ENCODE results near the gene PES1.
"Not testable (repeated sequence)": the region's sequence is repeated elsewhere in the genome, so short reads cannot be mapped to it uniquely, and the experiment has no call there.

The PES1 gene

GRCh38 chr22:30574095-30574981 lies 17.4 kb downstream of the PES1 start, which contains the start of gene GAL3ST1:
TSS of gene GAL3ST1 (minus strand) at chr22:30574665. CDS start at chr22:30557392, 17,273 bp downstream.
- TF ChIP-seq, protein P1, sequence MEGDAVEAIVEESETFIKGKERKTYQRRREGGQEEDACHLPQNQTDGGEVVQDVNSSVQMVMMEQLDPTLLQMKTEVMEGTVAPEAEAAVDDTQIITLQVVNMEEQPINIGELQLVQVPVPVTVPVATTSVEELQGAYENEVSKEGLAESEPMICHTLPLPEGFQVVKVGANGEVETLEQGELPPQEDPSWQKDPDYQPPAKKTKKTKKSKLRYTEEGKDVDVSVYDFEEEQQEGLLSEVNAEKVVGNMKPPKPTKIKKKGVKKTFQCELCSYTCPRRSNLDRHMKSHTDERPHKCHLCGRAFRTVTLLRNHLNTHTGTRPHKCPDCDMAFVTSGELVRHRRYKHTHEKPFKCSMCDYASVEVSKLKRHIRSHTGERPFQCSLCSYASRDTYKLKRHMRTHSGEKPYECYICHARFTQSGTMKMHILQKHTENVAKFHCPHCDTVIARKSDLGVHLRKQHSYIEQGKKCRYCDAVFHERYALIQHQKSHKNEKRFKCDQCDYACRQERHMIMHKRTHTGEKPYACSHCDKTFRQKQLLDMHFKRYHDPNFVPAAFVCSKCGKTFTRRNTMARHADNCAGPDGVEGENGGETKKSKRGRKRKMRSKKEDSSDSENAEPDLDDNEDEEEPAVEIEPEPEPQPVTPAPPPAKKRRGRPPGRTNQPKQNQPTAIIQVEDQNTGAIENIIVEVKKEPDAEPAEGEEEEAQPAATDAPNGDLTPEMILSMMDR (IDR thresholded peaks at IDR 0.05; ENCODE audit: extremely low read depth, missing control alignments) = no peak
- peak; percentile 43 for DNase-seq (ENCODE audit: low spot score)

- no peak for DNase-seq (ENCODE audit: low spot score)
- TF ChIP-seq, protein P1 (IDR thresholded peaks at IDR 0.05; ENCODE audit: extremely low read depth, missing control alignments) = no peak
These were observed 18.1 kb downstream of the PES1 start for GRCh38 chr22:30573594-30574094.

GRCh38 chr22:30572840-30573593 lies 18.7 kb downstream of the PES1 start:
- TF ChIP-seq, protein P1 (IDR thresholded peaks at IDR 0.05; ENCODE audit: extremely low read depth, missing control alignments) = no peak
- DNase-seq (ENCODE audit: low spot score) = no peak

GRCh38 chr22:30572210-30572609 lies 19.5 kb downstream of the PES1 start:
- TF ChIP-seq, protein P1 (IDR thresholded peaks at IDR 0.05; ENCODE audit: extremely low read depth, missing control alignments) = no peak
- no peak for DNase-seq (ENCODE audit: low spot score)

- DNase-seq (ENCODE audit: low spot score) = no peak
- TF ChIP-seq, protein P1 (IDR thresholded peaks at IDR 0.05; ENCODE audit: extremely low read depth, missing control alignments) = no peak
These were observed 22.0 kb downstream of the PES1 start for GRCh38 chr22:30569674-30570202.

DNA sequence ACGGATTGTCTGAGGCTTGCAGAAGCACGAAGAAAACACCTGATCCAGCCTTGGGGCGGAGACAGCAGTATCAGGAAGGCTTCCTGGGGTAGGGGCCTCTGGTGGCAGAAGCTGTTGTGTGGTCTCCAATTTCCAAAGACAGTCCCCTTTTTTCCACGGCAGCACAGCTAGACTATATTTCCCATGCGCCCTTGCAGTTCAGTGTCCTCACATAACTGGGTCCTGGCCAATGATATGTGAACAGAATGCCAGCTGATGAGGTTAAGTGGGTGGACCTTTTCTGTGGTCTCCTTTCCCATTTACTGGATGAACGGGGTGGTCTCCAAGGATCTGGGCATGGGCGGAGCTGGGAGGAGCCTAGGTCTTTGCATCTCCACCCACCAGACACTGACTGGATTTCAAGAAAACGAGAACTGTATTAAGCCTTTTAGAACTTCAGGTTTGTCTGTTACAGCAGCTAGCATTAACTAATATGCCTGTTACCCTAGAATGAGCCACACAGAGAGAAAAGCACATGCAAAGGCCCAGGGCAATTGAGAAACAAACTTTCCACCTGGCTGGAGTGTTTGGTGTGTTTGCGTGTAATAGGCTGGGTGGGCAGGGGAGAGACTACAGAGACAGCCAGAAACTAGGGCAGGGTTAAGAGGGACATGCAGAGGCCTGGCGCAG lies 23.4 kb downstream of the PES1 start:
- TF ChIP-seq, protein P1 (IDR thresholded peaks at IDR 0.05; ENCODE audit: extremely low read depth, missing control alignments) = no peak
- DNase-seq (ENCODE audit: low spot score) = no peak

- not testable (repeated sequence) for DNase-seq (ENCODE audit: low spot score)
These were observed 24.4 kb downstream of the PES1 start for GRCh38 chr22:30567277-30567676.

All from GM20000 (cell line).